GM21825 (cell line): Measurements from ENCODE around the gene SLC51A.

Source experiments
- ATAC-seq: cut with Tn5 transposase; IDR thresholded peaks from one replicate; pipeline ENCODE4 v1.9.1; 2021; ENCODE audit warnings: mild to moderate bottlenecking, moderate library complexity; ENCODE audit not compliant: unreplicated experiment

SLC51A gene

GRCh38 chr3:196214783-196215441, 1.4 kb upstream of the SLC51A start:
- no peak for ATAC-seq

GRCh38 chr3:196215493-196216020, 777 bp upstream of the SLC51A start:
- no peak for ATAC-seq

GRCh38 chr3:196216681-196217211, 412 bp downstream of the SLC51A start:
- no peak for ATAC-seq

GRCh38 chr3:196217307-196218154, 1.2 kb downstream of the SLC51A start:
- ATAC-seq = no peak

- no peak for ATAC-seq
Measured at GRCh38 chr3:196218155-196218712, 1.9 kb downstream of the SLC51A start.

- ATAC-seq = peak; percentile 55
Measured at GRCh38 chr3:196219194-196219969, 3.0 kb downstream of the SLC51A start.

GRCh38 chr3:196219970-196220311, 3.6 kb downstream of the SLC51A start:
- no peak for ATAC-seq

- no peak for ATAC-seq
Measured at GRCh38 chr3:196220587-196220986, 4.3 kb downstream of the SLC51A start.

GRCh38 chr3:196220991-196221390, 4.7 kb downstream of the SLC51A start:
- no peak for ATAC-seq

GRCh38 chr3:196222876-196223595, 6.7 kb downstream of the SLC51A start:
- ATAC-seq = no peak

GRCh38 chr3:196225086-196225485, 8.8 kb downstream of the SLC51A start:
- ATAC-seq = no peak

GRCh38 chr3:196225763-196226364, 9.5 kb downstream of the SLC51A start:
- ATAC-seq = no peak

- no peak for ATAC-seq
Measured at GRCh38 chr3:196227121-196227561, 10.8 kb downstream of the SLC51A start.

GRCh38 chr3:196227629-196228493, 11.5 kb downstream of the SLC51A start:
- ATAC-seq = no peak

GRCh38 chr3:196232154-196232881, 16.0 kb downstream of the SLC51A start:
- peak; percentile 47 for ATAC-seq

- no peak for ATAC-seq
Measured at GRCh38 chr3:196232882-196233251, 16.5 kb downstream of the SLC51A start.

- no peak for ATAC-seq
Measured at GRCh38 chr3:196235452-196236122, 19.3 kb downstream of the SLC51A start.

- no peak for ATAC-seq
Measured at GRCh38 chr3:196236223-196236622, 19.9 kb downstream of the SLC51A start.
